Medulla oblongata (tissue), 1 donor: ENCODE measurements around the gene SNX14.

Experiments
- DNase-seq: peaks from one replicate; pipeline ENCODE4 v3.0.0-alpha.2; 2015; ENCODE audit errors: extremely low spot score

Gene SNX14

DNA sequence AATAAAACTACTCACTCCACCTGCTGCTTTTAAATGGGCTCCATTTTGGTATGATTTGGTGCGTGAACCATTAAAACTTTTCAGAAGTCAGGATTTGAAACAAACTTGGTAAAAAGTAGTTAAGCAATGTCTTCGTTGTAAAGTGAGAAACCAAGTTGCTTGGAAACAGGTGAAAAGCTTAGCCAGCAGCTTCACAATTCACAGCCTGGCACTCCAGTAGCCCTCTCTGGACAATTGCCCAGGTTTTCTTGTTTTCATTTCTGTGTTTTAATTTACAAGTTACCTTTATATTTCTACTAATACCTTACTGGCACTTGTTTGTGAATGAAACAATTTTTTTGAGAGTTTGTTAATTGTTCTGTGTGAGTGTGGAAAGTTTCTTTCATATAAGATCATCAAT is 131.0 kb downstream of the SNX14 start:
- DNase-seq = peak; percentile 42

DNA sequence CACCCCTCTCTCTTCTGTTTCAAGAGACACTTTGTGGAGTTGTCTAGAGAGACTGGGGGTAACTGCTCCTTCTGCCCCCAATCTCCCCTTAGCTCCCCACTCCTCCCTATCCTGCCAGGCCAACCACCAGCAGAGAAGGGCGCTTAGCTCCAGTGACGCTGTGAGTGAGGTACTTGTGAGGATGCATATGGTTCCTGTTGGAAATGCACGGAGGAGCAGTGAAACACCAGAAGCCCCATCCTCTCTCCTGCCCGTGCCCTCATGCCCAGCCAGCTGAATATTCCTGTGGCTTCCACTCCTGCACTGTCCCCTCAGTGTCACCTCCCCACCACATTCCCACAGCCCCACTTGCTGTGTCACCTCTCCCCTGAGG is 131.9 kb downstream of the SNX14 start:
- DNase-seq = no peak

DNA sequence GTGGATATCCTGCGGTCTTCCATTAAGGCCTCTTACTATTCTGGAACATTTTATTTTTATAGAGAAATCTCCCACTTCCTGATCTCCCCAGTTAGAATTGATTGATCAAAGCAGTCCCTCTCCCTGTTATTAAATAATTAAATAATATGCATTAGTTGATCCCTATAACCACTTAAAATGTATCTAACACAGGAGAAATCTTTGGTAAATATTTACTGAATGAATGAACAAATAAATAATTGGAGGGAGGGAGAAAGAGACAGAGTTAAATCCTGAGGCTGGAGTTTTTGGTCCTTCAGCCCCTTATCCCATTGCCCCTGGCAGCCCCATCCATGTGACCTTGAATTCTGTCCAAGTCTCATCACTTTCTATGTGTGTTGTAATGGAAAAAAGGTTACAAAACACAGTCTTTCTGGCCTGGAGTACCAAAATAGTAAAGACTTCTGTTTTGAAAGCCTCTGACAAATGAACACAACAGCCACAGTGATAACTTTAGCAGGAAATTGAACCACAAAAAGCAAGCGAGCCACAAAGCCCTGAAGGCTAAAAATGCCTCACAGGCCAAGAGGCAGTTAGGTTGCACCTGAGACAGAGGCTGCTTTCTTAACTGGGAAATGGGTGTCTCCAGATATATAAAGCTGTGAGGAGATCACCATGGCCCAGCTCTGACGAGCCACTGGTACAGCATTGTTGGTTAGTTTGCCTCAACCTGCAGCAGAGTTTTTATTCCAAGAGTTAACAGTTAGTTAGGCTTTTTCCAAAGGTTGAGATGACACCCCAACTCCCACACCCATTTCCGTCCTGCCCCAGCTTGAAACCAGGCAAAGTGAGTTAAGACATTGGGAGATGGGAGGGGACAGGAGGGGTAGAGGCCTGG is 132.5 kb downstream of the SNX14 start:
- no peak for DNase-seq

DNA sequence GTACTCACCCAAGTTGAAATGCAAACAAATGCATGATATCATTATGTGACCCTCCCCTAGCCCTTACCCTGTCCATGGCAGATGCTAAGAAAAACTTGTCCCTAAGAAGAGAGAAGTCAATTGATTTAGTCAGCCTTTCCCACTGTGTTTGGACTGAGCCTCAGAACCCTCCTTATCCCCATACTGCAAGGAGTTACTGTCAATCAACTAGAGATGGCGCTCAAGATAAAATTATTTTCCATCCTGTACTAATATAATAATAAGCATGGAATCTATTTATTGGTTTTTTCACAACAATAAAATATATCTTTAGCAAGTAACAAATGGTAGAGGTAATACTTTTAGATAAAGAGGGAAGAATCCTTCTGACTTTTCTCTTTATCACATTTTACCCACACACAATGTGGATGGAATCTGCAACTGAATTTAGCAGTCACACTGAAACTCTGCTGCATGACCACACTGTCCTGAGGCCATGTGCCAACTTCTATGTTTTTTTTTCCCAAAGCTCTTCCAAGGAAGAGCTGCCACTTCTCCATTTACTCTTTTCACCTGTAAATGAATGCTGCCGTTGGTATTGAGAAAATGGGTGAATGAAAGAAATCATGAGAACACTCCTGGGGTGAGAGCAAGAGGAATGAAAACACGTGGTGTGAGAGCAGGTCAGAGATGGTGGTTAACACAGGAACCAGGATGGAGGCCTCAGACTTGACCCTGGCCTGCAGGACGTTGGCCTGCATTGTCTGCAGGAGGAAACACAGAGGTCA is 133.3 kb downstream of the SNX14 start:
- DNase-seq = no peak

DNA sequence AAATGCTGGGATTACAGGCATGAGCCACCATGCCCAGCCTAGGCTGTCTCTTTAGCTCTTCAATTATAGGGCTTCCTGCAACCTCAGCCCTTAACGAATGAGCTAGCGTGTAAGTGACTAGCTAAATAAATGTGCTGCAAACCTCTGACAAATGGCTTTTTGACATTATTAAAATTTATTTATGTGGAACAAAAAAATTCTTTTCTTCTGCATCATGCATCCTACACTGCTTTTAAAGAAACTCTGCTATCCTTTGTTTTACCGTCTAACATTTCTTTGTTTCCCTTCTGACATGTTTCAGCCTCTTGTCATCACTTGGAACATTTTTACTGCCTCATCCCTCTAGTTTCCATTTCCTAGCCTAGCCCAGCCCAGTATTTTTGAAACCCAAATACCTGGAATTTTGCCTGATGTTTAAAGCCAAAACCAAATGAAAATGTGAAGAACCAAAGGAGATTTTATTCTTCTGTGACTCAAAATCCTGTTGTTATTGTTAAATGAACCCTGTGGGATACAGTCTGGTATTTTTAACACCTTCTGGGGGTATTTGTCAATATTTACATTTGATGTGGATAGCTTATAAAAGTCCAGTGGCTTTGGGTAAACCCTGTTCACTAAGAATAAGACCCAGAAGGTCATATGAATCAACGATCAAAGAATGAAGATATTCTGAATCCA is 134.3 kb downstream of the SNX14 start:
- peak; percentile 28 for DNase-seq

DNA sequence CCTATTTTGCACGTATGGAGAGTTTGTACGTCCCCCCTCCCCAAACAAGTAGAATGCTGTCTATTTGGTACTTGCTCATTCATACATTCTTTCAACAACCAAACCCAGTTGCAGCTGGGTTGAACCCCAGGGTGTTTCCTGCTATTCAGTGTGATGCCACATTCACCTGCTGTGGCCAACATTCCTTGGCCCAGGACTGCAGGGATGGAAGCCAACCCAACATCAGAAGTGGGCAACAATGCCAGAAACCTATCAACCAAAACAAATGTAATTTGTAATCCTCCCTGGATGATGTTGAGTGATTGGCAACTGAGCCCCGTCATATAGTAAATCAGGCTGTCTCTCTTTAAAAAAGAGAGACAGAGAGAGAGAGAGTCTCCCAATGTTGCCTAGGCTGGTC is 134.9 kb downstream of the SNX14 start:
- DNase-seq = no peak

DNA sequence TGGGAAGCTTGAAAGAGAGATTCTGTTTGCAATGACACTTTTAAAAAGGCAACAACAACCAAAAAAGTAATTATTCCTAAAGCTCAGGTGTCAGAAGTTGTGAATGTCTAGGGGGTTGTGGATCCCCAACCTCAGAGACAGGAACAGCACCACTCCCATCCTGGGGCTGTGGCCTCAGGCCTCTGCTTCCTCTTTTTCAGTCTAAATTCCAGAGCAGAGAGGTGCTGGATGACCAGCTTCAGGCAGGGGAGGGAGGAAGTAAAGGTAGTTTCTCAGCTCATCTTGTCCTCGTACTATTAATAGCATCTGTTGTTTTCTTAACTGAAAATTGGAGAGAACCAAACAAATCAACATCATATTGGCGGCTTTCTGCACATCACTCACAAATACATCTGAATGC is 135.5 kb downstream of the SNX14 start:
- DNase-seq = no peak

DNA sequence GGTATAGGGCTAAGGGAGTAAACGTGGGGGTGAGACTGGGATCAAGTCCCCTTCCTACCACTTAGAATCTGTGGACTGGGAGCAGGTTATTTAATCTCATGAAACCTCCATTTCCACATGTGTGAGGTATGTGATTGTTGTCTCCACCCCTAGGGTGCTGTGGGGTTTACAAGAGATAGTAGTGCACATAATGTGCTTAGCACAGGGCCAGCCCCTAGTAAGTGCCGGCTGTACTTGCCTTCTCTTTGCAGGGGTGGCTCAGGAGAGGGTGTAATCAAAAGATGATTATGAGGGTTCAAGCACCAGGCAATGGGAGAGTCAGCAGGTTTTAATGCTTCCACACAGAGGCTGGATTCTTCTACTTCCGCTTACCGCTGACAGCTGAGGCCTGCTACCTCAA is 136.9 kb downstream of the SNX14 start:
- DNase-seq = no peak
